Fibroblast of lung (primary cell): ENCODE data around the gene URI1. TPM values are rescaled to one million over a fixed set of nuclear protein-coding genes. Genes with fewer than 3 reads are reported as not detected.

Experiments used
- DNase-seq, 2 donors: peaks; one replicate each; pipeline versions ENCODE4 v3.0.0 to v3.0.0-alpha.2; 2010; ENCODE audit warnings: low read depth in 2 of 2
- H2AFZ ChIP-seq: 2 replicates; pipeline ENCODE4 v1.5.1; 2012; ENCODE audit warnings: low read length, control low read depth, inconsistent platforms
- H3K27ac ChIP-seq: 2 replicates; pipeline ENCODE4 v1.5.1; 2011; ENCODE audit warnings: low read length, control low read depth; ENCODE audit not compliant: insufficient read depth
- H3K27me3 ChIP-seq: 2 replicates; pipeline ENCODE4 v1.5.1; 2011; ENCODE audit warnings: mild to moderate bottlenecking, low read length; ENCODE audit not compliant: control insufficient read depth, insufficient read depth
- H3K36me3 ChIP-seq: 2 replicates; pipeline ENCODE4 v1.5.1; 2011; ENCODE audit warnings: low read length; ENCODE audit not compliant: control insufficient read depth, insufficient read depth
- H3K4me1 ChIP-seq: 2 replicates; pipeline ENCODE4 v1.5.1; 2011; ENCODE audit warnings: low read length; ENCODE audit not compliant: control insufficient read depth, insufficient read depth; ENCODE audit errors: extremely low read depth
- H3K4me2 ChIP-seq: 2 replicates; pipeline ENCODE4 v1.5.1; 2011; ENCODE audit warnings: low read length, control low read depth; ENCODE audit not compliant: insufficient read depth; ENCODE audit errors: extremely low read depth
- H3K4me3 ChIP-seq, 4 experiments: fragments of 200-600 bp in 1 of 4; sonication (generic) in 1 of 4; replicated peaks in 1 of 4; 2 replicates each; pipeline ENCODE4 v1.5.1; 2011 to 2016; ENCODE audit warnings: low read length in 4 of 4, low read depth in 3 of 4, mild to moderate bottlenecking in 3 of 4, control low read depth in 2 of 4, inconsistent platforms in 1 of 4, mixed read lengths in 1 of 4; ENCODE audit not compliant: insufficient read depth in 1 of 4; ENCODE audit errors: control extremely low read depth in 1 of 4
- H3K79me2 ChIP-seq: 2 replicates; pipeline ENCODE4 v1.5.1; 2012; ENCODE audit warnings: mild to moderate bottlenecking, low read length, inconsistent platforms; ENCODE audit not compliant: control insufficient read depth, insufficient read depth
- H3K9ac ChIP-seq: 2 replicates; pipeline ENCODE4 v1.5.1; 2011; ENCODE audit warnings: mild to moderate bottlenecking, low read length, control low read depth; ENCODE audit not compliant: insufficient read depth
- H3K9me3 ChIP-seq: 2 replicates; pipeline ENCODE4 v1.5.1; 2012; ENCODE audit warnings: low read depth, low read length; ENCODE audit not compliant: control insufficient read depth, insufficient read depth
- H4K20me1 ChIP-seq: 2 replicates; pipeline ENCODE4 v1.5.1; 2011; ENCODE audit warnings: low read length; ENCODE audit not compliant: control insufficient read depth, insufficient read depth; ENCODE audit errors: extremely low read depth
- CTCF ChIP-seq, 2 donors: IDR thresholded peaks in 1 of 2; conservative IDR thresholded peaks in 1 of 2; 1 replicate in 1 of 2; 2 replicates in 1 of 2; pipeline ENCODE4 v1.5.1; 2011 to 2012; ENCODE audit warnings: low read length in 2 of 2, control low read depth in 1 of 2, inconsistent platforms in 1 of 2, low read depth in 1 of 2, mild to moderate bottlenecking in 1 of 2
- EZH2 ChIP-seq: IDR thresholded peaks from 2 replicates; pipeline ENCODE4 v1.5.1; 2012; ENCODE audit warnings: low read length, control low read depth, mild to moderate bottlenecking; ENCODE audit errors: missing control alignments
- polyA plus RNA-seq, 2 donors: library from polyadenylated mRNA; depleted of rRNA in 1 of 2; stranded (reverse) in 1 of 2; unstranded in 1 of 2; fragments of >200 nt; gene quantifications; 2 replicates each; pipeline ENCODE4 v1.2.1, GENCODE V29; 2011 to 2012; ENCODE audit warnings: missing spikeins in 1 of 2
- total RNA-seq: library from RNA; depleted of rRNA; stranded (reverse); fragments of >200 nt; gene quantifications from 2 replicates; pipeline ENCODE4 v1.2.1, GENCODE V29; 2014

The URI1 gene
- total and polyA plus RNA-seq, 2 donors (not counting 1 experiment from before 2014, with no cell fraction given): 62.6 to 77.4 TPM

DNA sequence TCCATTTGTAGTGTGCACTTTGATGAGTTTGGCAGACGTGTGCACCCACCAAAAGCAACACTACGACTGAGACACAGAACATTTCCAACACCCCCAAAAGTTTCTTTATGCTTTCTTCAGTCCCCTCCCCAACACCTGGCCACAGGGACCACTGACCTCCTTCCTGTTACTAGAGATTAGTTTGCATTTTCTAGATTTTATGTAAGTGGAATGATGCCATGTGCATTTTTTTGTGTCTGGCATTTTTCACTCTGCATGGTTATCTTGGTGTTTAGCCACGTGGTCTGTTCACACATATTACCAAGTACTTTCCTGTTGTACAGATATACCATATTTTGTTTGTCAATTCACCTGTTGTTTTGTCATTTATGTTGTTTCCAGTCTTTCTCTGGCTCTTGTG lies 44.6 kb upstream of the URI1 start:
- no peak overlapping the region for H3K9ac ChIP-seq

DNA sequence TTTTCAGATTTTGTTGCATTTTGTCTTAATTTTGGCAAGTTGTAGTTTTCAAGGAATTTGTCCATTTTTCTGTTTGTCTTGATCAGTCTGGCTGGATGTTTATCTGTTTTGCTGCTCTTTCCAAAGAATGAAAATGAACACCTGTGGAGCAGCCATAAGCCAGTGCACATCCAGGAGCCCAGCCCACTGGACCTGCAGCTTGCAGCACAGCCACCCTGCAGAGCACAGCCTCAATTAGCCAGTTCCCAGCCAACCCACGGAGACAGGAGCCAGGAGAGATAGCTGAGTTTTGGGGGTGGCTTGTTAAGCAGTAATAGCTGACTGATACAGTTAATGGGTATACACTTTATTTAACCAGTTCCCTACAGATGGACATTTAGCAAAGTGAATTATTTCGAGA lies 38.0 kb upstream of the URI1 start:
- Histone ChIP-seq H3K27me3 (no peaks in the 10 kb centered on the region), H3K4me3 (no peak overlapping the region), H3K79me2 (no peaks in the 10 kb centered on the region), H3K27ac (no peak overlapping the region), H4K20me1 (no peaks in the 10 kb centered on the region), H2AFZ (no peak overlapping the region), H3K4me2 (no peak overlapping the region), H3K9me3 (no peaks in the 10 kb centered on the region), H3K4me1 (no peaks in the 10 kb centered on the region), H3K36me3 (no peaks in the 10 kb centered on the region), H3K9ac (no peak overlapping the region)
- no peak for DNase-seq
- no peak for TF ChIP-seq CTCF (conservative IDR thresholded peaks at IDR 0.05 in 1 of 2, IDR thresholded peaks at IDR 0.05 in 1 of 2; ENCODE audit: low read depth in 1 of 2, low read length in 2 of 2)
- TF ChIP-seq EZH2: no peak

More for the DNA sequence above, 44.6 kb upstream of the URI1 start:
- H3K27ac ChIP-seq: no peak overlapping the region
- no peaks in the 10 kb centered on the region for H3K27me3 ChIP-seq
- H3K4me3 ChIP-seq: no peak overlapping the region
- H3K9me3 ChIP-seq: no peaks in the 10 kb centered on the region
- H3K4me1 ChIP-seq: no peaks in the 10 kb centered on the region
- no peaks in the 10 kb centered on the region for H4K20me1 ChIP-seq
- no peaks in the 10 kb centered on the region for H3K79me2 ChIP-seq
- no peaks in the 10 kb centered on the region for H3K36me3 ChIP-seq
- no peak for DNase-seq
- no peak for TF ChIP-seq CTCF (conservative IDR thresholded peaks at IDR 0.05 in 1 of 2, IDR thresholded peaks at IDR 0.05 in 1 of 2; ENCODE audit: low read depth in 1 of 2, low read length in 2 of 2)
- no peak for TF ChIP-seq EZH2
- H2AFZ ChIP-seq: no peak overlapping the region
- H3K4me2 ChIP-seq: no peak overlapping the region

DNA sequence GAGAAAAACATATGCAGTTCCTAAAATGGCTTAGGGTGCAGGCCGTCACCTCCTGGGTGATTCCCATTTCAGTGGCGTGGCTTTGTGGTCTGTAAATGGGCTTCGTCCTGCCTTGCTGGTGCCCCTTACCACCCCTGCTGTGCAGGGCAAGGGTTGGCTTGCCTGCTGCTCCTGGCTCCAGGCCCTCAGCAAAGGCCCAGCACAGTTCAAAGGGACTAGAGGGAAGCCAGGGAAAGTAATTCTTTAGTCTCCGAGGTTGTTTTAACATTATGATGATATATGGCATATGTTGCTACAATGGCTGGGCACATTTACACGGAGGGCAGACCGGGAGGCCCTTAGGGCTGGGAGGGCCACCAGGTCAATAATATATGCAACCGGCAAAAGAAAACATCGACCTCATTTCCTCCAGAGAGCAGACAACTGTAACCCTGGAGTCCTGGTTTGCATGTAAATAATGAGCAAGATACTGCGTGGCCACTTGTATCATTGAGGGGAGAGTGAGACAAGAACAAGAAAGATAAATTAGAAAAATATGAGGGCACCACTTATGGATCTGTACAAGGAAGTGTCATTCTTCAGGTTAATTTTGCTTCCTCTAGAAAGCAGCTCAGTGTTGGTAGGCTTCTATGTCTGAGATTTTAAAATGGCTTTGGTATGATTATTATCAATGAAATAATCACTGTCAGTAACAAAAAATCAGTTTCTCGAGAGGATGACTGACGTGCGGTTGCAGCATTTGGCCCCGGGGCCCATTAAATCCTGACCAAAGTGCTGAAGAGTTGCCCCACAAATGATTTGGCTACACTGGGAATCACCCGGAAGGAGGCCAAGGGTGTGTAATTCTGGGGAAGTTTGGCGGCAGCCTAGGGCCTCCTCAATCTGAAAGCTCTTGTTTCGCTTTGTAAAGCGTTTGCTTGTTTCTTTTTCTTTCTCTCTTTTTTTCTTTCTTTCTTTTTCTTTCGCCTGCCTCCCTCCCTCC lies 32.8 kb upstream of the URI1 start:
- H3K36me3 ChIP-seq: no peaks in the 10 kb centered on the region
- no peak overlapping the region for H3K9ac ChIP-seq
- no peaks in the 10 kb centered on the region for H4K20me1 ChIP-seq
- TF ChIP-seq CTCF (conservative IDR thresholded peaks at IDR 0.05 in 1 of 2, IDR thresholded peaks at IDR 0.05 in 1 of 2; ENCODE audit: low read depth in 1 of 2, low read length in 2 of 2) (no peak), EZH2 (no peak)
- no peak overlapping the region for H3K27ac ChIP-seq
- H3K27me3 ChIP-seq: no peaks in the 10 kb centered on the region
- no peaks in the 10 kb centered on the region for H3K4me1 ChIP-seq
- no peak overlapping the region for H2AFZ ChIP-seq
- no peak overlapping the region for H3K4me3 ChIP-seq
- DNase-seq: no peak
- H3K4me2 ChIP-seq: no peak overlapping the region
- H3K79me2 ChIP-seq: no peaks in the 10 kb centered on the region
- no peaks in the 10 kb centered on the region for H3K9me3 ChIP-seq
